Natural killer cell (primary cell): ENCODE measurements around the gene LGALS9. TPM values are rescaled to one million over a fixed set of nuclear protein-coding genes. Genes with fewer than 3 reads are reported as not detected.
"Not testable (repeated sequence)": the region's sequence is repeated elsewhere in the genome, so short reads cannot be mapped to it uniquely, and the experiment has no call there.

Experiments used
- ATAC-seq, 3 donors: fragments of 150-1000 bp in 2 of 3; fragments of 200-7000 bp in 1 of 3; cut with Tn5 transposase; 1 replicate in 1 of 3; 2 replicates in 2 of 3; pipeline ENCODE4 v1.10.0; 2021; ENCODE audit warnings: mild to moderate bottlenecking in 2 of 3, moderate library complexity in 2 of 3
- DNase-seq, 2 donors: peaks; one replicate each; pipeline versions ENCODE4 v3.0.0 to v3.0.0-alpha.2; 2013 to 2021; ENCODE audit warnings: mixed read lengths in 1 of 2
- H3K27ac ChIP-seq: one replicate; pipeline ENCODE4 v1.5.1; 2013; ENCODE audit warnings: mild to moderate bottlenecking, low read length
- H3K27me3 ChIP-seq: one replicate; pipeline ENCODE4 v1.6.1; 2013; ENCODE audit warnings: low read length; ENCODE audit not compliant: control insufficient read depth, insufficient read depth
- H3K36me3 ChIP-seq: one replicate; pipeline ENCODE4 v1.6.1; 2013; ENCODE audit warnings: low read length; ENCODE audit not compliant: control insufficient read depth, insufficient read depth
- H3K4me1 ChIP-seq: one replicate; pipeline ENCODE4 v1.6.1; 2013; ENCODE audit warnings: low read length; ENCODE audit not compliant: control insufficient read depth, insufficient read depth
- H3K4me3 ChIP-seq: one replicate; pipeline ENCODE4 v1.5.1; 2013; ENCODE audit warnings: low read length
- H3K9me3 ChIP-seq: one replicate; pipeline ENCODE4 v1.6.1; 2013; ENCODE audit warnings: low read length; ENCODE audit not compliant: control insufficient read depth, insufficient read depth
- H3K27ac Mint-ChIP-seq, 2 donors: one replicate each; pipeline ENCODE4 v1.8.0; 2022; ENCODE audit warnings: mild to moderate bottlenecking in 2 of 2, mixed read lengths in 2 of 2, moderate library complexity in 1 of 2
- H3K27me3 Mint-ChIP-seq, 2 donors: one replicate each; pipeline ENCODE4 v1.8.0; 2022; ENCODE audit warnings: low read depth in 2 of 2, mixed read lengths in 2 of 2
- H3K36me3 Mint-ChIP-seq: one replicate; pipeline ENCODE4 v1.8.0; 2022; ENCODE audit warnings: mixed read lengths
- H3K4me1 Mint-ChIP-seq, 2 donors: one replicate each; pipeline ENCODE4 v1.8.0; 2022; ENCODE audit warnings: mixed read lengths in 2 of 2
- H3K4me3 Mint-ChIP-seq: one replicate; pipeline ENCODE4 v1.8.0; 2022; ENCODE audit warnings: mild to moderate bottlenecking, moderate library complexity, mixed read lengths
- H3K9me3 Mint-ChIP-seq, 2 donors: one replicate each; pipeline ENCODE4 v1.8.0; 2022; ENCODE audit warnings: mixed read lengths in 2 of 2
- CTCF ChIP-seq: fragments of 200-600 bp; IDR thresholded peaks from one replicate; pipeline ENCODE4 v1.8.0; 2022; ENCODE audit warnings: antibody characterized with exemption
- WGBS: methylation state at CpG from one replicate; pipeline ENCODE4 v1.1.7; 2013; ENCODE audit warnings: missing lambda C conversion rate; ENCODE audit not compliant: insufficient coverage; 5-methylcytosine and 5-hydroxymethylcytosine counted together
- intact Hi-C: fragments of 100-400 bp; cut with micrococcal nuclease; formaldehyde crosslinking; loops from one replicate; pipeline ENCODE4 v1.14.2; 2022
- total RNA-seq, 4 donors: library from RNA; stranded (reverse); fragments of 120-200 nt in 1 of 4; gene quantifications; one replicate each; pipeline versions ENCODE4 v1.2.3 to v1.2.4, GENCODE V29; 2013 to 2022

Gene LGALS9
- total RNA-seq, 3 donors from 2014 or later (not counting 1 experiment from before 2014, with no cell fraction given) = 83.4 to 142 (median 102) TPM

- Histone ChIP-seq H3K9me3 (no peaks in the 10 kb centered on the region), H3K4me3 (no peak overlapping the region), H3K4me1 (no peaks in the 10 kb centered on the region), H3K36me3 (peaks cover 22% of the 10 kb centered on the region), H3K27ac (no peak overlapping the region), H3K27me3 (no peaks in the 10 kb centered on the region)
- Mint-ChIP-seq H3K9me3 (no peaks in the 10 kb centered on the region), H3K4me1 (peaks cover 5 to 9% of the 10 kb centered on the region in 2 donors), H3K4me3 (no peak overlapping the region), H3K36me3 (no peaks in the 10 kb centered on the region), H3K27ac (peak overlapping the region; percentile 20 to 60), H3K27me3 (no peaks in the 10 kb centered on the region)
- DNase-seq (no peak), ATAC-seq (no peak)
- TF ChIP-seq CTCF = no peak
- 83% methylated on average over 9 of the region's 9 CpGs for WGBS
- intact Hi-C loops = no loop called here
Measured at GRCh38 chr17:27647765-27648164, 16.8 kb downstream of the LGALS9 start.

- H3K4me3 ChIP-seq, ATAC-seq, H3K9me3 ChIP-seq, DNase-seq, H3K27ac Mint-ChIP-seq, H3K4me1 ChIP-seq, H3K27me3 Mint-ChIP-seq, H3K9me3 Mint-ChIP-seq, H3K4me1 Mint-ChIP-seq, H3K36me3 Mint-ChIP-seq, H3K27me3 ChIP-seq, H3K4me3 Mint-ChIP-seq, intact Hi-C loops, H3K27ac ChIP-seq: not testable (repeated sequence)
- peaks cover 18% of the 10 kb centered on the region for H3K36me3 ChIP-seq
- 91% methylated on average over 5 of the region's 5 CpGs for WGBS
Measured at GRCh38 chr17:27649111-27649571, 18.2 kb downstream of the LGALS9 start.

- peaks cover 7% of the 10 kb centered on the region for H3K4me1 ChIP-seq
- intact Hi-C loops = loop anchor here (2.0 to 5.0 kb wide), 2 partner anchors 298 to 413 kb away; no protein-coding TSS in a partner anchor
- Mint-ChIP-seq H3K27ac (no peak overlapping the region), H3K9me3 (no peaks in the 10 kb centered on the region), H3K36me3 (no peaks in the 10 kb centered on the region), H3K27me3 (no peaks in the 10 kb centered on the region), H3K4me3 (no peak overlapping the region), H3K4me1 (peaks cover 11 to 15% of the 10 kb centered on the region in 2 donors)
- ATAC-seq (no peak), DNase-seq (no peak)
- H3K27me3 ChIP-seq = no peaks in the 10 kb centered on the region
- H3K4me3 ChIP-seq = no peak overlapping the region
- H3K36me3 ChIP-seq = peaks cover 16% of the 10 kb centered on the region
- no peak for TF ChIP-seq CTCF
- H3K27ac ChIP-seq = no peak overlapping the region
- 93% methylated on average over 16 of the region's 16 CpGs for WGBS
- no peaks in the 10 kb centered on the region for H3K9me3 ChIP-seq
Measured at GRCh38 chr17:27649929-27650328, 18.9 kb downstream of the LGALS9 start.

GRCh38 chr17:27650836-27651235 is 19.8 kb downstream of the LGALS9 start:
- Mint-ChIP-seq H3K27me3 (no peaks in the 10 kb centered on the region), H3K9me3 (no peaks in the 10 kb centered on the region), H3K27ac (no peak overlapping the region), H3K4me1 (peaks cover 11 to 16% of the 10 kb centered on the region in 2 donors), H3K36me3 (no peaks in the 10 kb centered on the region), H3K4me3 (no peak overlapping the region)
- no peak overlapping the region for H3K27ac ChIP-seq
- DNase-seq = no peak
- no peaks in the 10 kb centered on the region for H3K9me3 ChIP-seq
- H3K4me1 ChIP-seq = peaks cover 7% of the 10 kb centered on the region
- WGBS = 87% methylated on average over 11 of the region's 11 CpGs
- TF ChIP-seq CTCF = no peak
- peaks cover 16% of the 10 kb centered on the region for H3K36me3 ChIP-seq
- H3K27me3 ChIP-seq = no peaks in the 10 kb centered on the region
- no peak overlapping the region for H3K4me3 ChIP-seq
- ATAC-seq = no peak
- intact Hi-C loops = loop anchor here (1.0 to 5.0 kb wide), 3 partner anchors 48 to 414 kb away; no protein-coding TSS in a partner anchor
